Fibroblast of villous mesenchyme (primary cell): ENCODE data around the gene HABP4. TPM values are rescaled to one million over a fixed set of nuclear protein-coding genes. Genes with fewer than 3 reads are reported as not detected.

Source experiments
- DNase-seq: peaks from one replicate; pipeline ENCODE4 v3.0.0-alpha.2; 2010; ENCODE audit warnings: low read depth
- H3K4me3 ChIP-seq: 2 replicates; pipeline ENCODE4 v1.5.1; 2011; ENCODE audit warnings: low read depth, mild to moderate bottlenecking, low read length
- CTCF ChIP-seq: IDR thresholded peaks from 2 replicates; pipeline ENCODE4 v1.5.1; 2012; ENCODE audit warnings: low read depth, mild to moderate bottlenecking, low read length; ENCODE audit not compliant: insufficient read depth
- total RNA-seq: library from RNA; depleted of rRNA; stranded (reverse); fragments of >200 nt; gene quantifications from 2 replicates; pipeline ENCODE4 v1.2.3, GENCODE V29; 2012

The HABP4 gene
- total RNA-seq, 1 donor = 9.9 TPM

GRCh38 chr9:96494215-96494800 is 44.3 kb downstream of the HABP4 start:
- no peak for TF ChIP-seq CTCF
- no peak for DNase-seq

GRCh38 chr9:96495341-96495740 is 45.4 kb downstream of the HABP4 start:
- no peak overlapping the region for H3K4me3 ChIP-seq
- no peak for TF ChIP-seq CTCF
- DNase-seq = peak; percentile 83

More at GRCh38 chr9:96494215-96494800, 44.3 kb downstream of the HABP4 start:
- no peak overlapping the region for H3K4me3 ChIP-seq

- DNase-seq = no peak
- no peak overlapping the region for H3K4me3 ChIP-seq
- no peak for TF ChIP-seq CTCF
Measured at GRCh38 chr9:96496368-96497116, 46.6 kb downstream of the HABP4 start.

GRCh38 chr9:96497117-96497399 is 47.1 kb downstream of the HABP4 start:
- H3K4me3 ChIP-seq = no peak overlapping the region
- no peak for DNase-seq
- TF ChIP-seq CTCF = no peak

GRCh38 chr9:96498796-96499195 is 48.8 kb downstream of the HABP4 start:
- no peak for DNase-seq
- H3K4me3 ChIP-seq = no peak overlapping the region
- TF ChIP-seq CTCF = no peak

GRCh38 chr9:96499257-96499656 is 49.3 kb downstream of the HABP4 start:
- DNase-seq = no peak
- H3K4me3 ChIP-seq = no peak overlapping the region
- TF ChIP-seq CTCF = no peak
